PFSK-1 (cell line): ENCODE results near the gene IPO7.

ENCODE experiments used
- FOXP2 ChIP-seq: optimal IDR thresholded peaks from 2 replicates; pipeline ENCODE3; 2011; ENCODE audit warnings: borderline replicate concordance, control low read depth, inconsistent platforms; ENCODE audit not compliant: insufficient read depth; ENCODE audit errors: extremely low read length, extremely low read depth
- POLR2AphosphoS5 ChIP-seq: IDR thresholded peaks from 2 replicates; pipeline ENCODE4 v1.6.1; 2012; ENCODE audit warnings: low read depth, mild to moderate bottlenecking, control low read depth, low read length, moderate library complexity
- SIN3A ChIP-seq: IDR thresholded peaks from 2 replicates; pipeline ENCODE4 v1.6.1; 2012; ENCODE audit warnings: mild to moderate bottlenecking, low read length, moderate library complexity, borderline replicate concordance; ENCODE audit not compliant: insufficient read depth

GRCh38 chr11:9377036-9377435 is 7.4 kb upstream of the IPO7 start:
- TF ChIP-seq FOXP2 (no peak), POLR2AphosphoS5 (no peak), SIN3A (no peak)
